ENCODE measurements around the gene MCM8. TPM values are rescaled to one million over a fixed set of nuclear protein-coding genes. Genes with fewer than 3 reads are reported as not detected.

Gene MCM8
- total and polyA plus RNA-seq, 12 donors: 1.8 to 12.6 (median 5.0) TPM

DNA sequence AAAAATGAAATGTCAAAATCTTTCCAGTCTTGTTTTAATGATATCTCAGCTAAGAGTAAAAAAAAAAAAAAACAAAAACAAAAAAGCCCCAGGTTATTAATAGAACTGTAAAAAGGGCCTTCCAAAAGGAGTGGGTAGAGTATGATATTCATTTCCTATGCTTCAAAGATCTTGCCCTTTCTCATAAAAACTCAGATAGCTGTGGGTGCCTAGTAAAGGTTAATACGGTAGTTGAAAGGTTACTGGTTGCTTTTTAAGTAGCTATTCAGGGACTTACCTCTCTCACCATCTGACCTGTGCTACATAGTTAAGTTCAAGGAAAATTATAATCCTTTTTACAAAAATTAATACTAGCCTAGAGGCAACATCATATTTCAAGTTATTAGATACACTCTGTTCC lies 15.1 kb upstream of the MCM8 start:
- Histone ChIP-seq H3K4me1 (replicated peaks in 1 of 2) (no peaks in the 10 kb centered on the region), H3K36me3 (replicated peaks in 1 of 2) (peaks cover 0 to 25% of the 10 kb centered on the region in 2 donors), H3K27ac (no peak overlapping the region), H3K9me3 (replicated peaks in 1 of 3) (no peaks in the 10 kb centered on the region), H3K4me3 (no peak overlapping the region), H3K27me3 (no peaks in the 10 kb centered on the region)
- WGBS, 4 donors: 39 to 81% (median 64%) methylated on average over 1 of the region's 1 CpG
- DNase-seq: no peak
- TF ChIP-seq POLR2A (IDR thresholded peaks at IDR 0.05): no peak
- TF ChIP-seq, protein P1, sequence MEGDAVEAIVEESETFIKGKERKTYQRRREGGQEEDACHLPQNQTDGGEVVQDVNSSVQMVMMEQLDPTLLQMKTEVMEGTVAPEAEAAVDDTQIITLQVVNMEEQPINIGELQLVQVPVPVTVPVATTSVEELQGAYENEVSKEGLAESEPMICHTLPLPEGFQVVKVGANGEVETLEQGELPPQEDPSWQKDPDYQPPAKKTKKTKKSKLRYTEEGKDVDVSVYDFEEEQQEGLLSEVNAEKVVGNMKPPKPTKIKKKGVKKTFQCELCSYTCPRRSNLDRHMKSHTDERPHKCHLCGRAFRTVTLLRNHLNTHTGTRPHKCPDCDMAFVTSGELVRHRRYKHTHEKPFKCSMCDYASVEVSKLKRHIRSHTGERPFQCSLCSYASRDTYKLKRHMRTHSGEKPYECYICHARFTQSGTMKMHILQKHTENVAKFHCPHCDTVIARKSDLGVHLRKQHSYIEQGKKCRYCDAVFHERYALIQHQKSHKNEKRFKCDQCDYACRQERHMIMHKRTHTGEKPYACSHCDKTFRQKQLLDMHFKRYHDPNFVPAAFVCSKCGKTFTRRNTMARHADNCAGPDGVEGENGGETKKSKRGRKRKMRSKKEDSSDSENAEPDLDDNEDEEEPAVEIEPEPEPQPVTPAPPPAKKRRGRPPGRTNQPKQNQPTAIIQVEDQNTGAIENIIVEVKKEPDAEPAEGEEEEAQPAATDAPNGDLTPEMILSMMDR (IDR thresholded peaks at IDR 0.05): no peak
- intact Hi-C loops (cut with DNase I): loop anchor here in 1 of 2 donors (10.0 kb wide), 1 partner anchor 141 kb away; no protein-coding TSS in a partner anchor

DNA sequence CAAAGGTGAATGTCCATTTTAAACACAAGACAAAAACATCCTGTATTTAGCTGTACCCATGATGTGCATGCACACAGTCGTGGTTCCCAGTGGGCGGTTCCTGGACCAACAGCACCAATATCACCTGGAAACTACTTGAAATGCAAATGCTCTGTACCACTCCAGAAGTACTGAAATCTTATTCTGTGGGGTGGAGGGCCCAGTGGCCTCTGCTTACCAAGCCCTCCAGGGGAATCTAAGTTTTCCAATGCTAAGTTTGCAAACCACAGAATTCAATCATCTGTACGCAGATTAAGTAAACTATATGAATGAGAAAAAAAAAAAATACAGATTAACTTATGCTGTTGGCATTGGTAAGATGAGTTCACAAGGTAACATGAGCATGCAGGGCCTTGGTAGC lies 14.2 kb upstream of the MCM8 start:
- Histone ChIP-seq H3K4me1 (replicated peaks in 1 of 2) (no peaks in the 10 kb centered on the region), H3K4me3 (no peak overlapping the region), H3K36me3 (replicated peaks in 1 of 2) (peaks cover 0 to 34% of the 10 kb centered on the region in 2 donors), H3K27ac (no peak overlapping the region), H3K27me3 (no peaks in the 10 kb centered on the region), H3K9me3 (replicated peaks in 1 of 3) (no peaks in the 10 kb centered on the region)
- intact Hi-C loops (cut with DNase I): loop anchor here in 1 of 2 donors (10.0 kb wide), 1 partner anchor 141 kb away; no protein-coding TSS in a partner anchor
- 85 to 91% (median 87%) methylated on average over 3 of the region's 3 CpGs for WGBS, 4 donors
- no peak for DNase-seq
- no peak for TF ChIP-seq POLR2A (IDR thresholded peaks at IDR 0.05)
- TF ChIP-seq, protein P1 (IDR thresholded peaks at IDR 0.05): no peak

DNA sequence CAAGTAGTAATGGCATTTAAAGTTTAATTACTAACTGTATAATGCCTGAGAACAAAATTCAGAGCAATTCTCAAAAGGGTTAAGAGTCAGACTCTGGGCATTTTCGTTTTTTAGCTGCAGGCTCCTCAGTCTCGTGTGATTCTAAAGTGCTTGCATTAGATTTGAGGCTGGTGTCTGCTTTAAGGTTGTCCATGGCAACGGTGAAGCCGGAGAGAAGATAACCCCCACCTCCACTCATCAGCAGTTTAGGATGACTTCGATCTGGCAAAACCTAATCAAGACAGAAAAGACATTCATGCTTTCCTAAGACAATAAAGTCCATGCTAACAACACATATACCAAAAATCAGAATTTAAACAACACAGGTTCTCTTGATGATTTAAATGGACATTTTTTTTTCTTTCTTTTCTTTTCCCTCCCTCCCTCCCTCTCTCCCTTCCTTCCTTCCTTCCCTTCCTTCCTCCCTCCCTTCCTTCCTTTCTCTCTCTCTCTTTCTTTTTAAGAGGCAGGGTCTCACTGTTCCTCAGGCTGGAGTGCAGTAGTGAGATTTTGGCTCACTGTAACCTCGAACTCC lies 11.9 kb upstream of the MCM8 start:
- Histone ChIP-seq H3K36me3 (replicated peaks in 1 of 2) (peaks cover 0 to 57% of the 10 kb centered on the region in 2 donors), H3K4me1 (replicated peaks in 1 of 2) (no peaks in the 10 kb centered on the region), H3K4me3 (no peak overlapping the region), H3K9me3 (replicated peaks in 1 of 3) (no peaks in the 10 kb centered on the region), H3K27ac (no peak overlapping the region), H3K27me3 (no peaks in the 10 kb centered on the region)
- no peak for DNase-seq
- WGBS, 4 donors: 66 to 73% (median 70%) methylated on average over 6 of the region's 6 CpGs
- TF ChIP-seq, protein P1 (IDR thresholded peaks at IDR 0.05): no peak
- no peak for TF ChIP-seq POLR2A (IDR thresholded peaks at IDR 0.05)
- intact Hi-C loops (cut with DNase I): loop anchor here in 1 of 2 donors (10.0 kb wide), 1 partner anchor 144 kb away; no protein-coding TSS in a partner anchor

DNA sequence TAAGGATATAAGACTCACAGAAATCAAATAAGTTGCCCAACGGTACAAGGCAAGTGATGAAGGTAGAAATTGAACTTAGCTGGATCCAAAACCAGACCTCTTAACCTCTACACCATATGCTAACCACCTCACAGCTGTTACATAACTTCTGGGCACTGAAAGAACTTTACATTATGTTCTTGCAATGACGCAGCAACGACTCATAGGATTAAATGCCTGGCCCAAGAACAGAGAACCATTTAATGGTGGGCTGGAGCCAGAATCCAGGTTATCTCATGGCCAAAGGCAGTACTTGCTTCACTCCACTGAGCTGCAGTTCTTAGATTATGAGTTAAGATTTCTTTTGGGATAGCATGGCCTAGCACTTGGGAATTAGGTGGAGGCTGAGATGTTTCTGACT lies 4.5 kb upstream of the MCM8 start:
- Histone ChIP-seq H3K27me3 (no peaks in the 10 kb centered on the region), H3K4me3 (no peak overlapping the region), H3K27ac (no peak overlapping the region), H3K36me3 (replicated peaks in 1 of 2) (peaks cover 0 to 51% of the 10 kb centered on the region in 2 donors), H3K9me3 (replicated peaks in 1 of 3) (no peaks in the 10 kb centered on the region), H3K4me1 (replicated peaks in 1 of 2) (peaks cover 1 to 16% of the 10 kb centered on the region in 2 donors)
- no peak for DNase-seq
- WGBS, 4 donors: 67 to 86% (median 75%) methylated on average over 3 of the region's 3 CpGs
- TF ChIP-seq, protein P1 (IDR thresholded peaks at IDR 0.05): no peak
- TF ChIP-seq POLR2A (IDR thresholded peaks at IDR 0.05): no peak
- intact Hi-C loops (cut with DNase I): no loop called here
